HG02610 (cell line): ENCODE measurements around the gene EGLN1.
A peak's percentile ranks its signal among the peaks of the same experiment; 100 is the strongest.
"Not testable (repeated sequence)": the region's sequence is repeated elsewhere in the genome, so short reads cannot be mapped to it uniquely, and the experiment has no call there.

Experiments used
- ATAC-seq: cut with Tn5 transposase; IDR thresholded peaks from one replicate; pipeline ENCODE4 v1.9.1; 2021; ENCODE audit warnings: mild to moderate bottlenecking, moderate library complexity; ENCODE audit not compliant: unreplicated experiment

EGLN1 gene

DNA sequence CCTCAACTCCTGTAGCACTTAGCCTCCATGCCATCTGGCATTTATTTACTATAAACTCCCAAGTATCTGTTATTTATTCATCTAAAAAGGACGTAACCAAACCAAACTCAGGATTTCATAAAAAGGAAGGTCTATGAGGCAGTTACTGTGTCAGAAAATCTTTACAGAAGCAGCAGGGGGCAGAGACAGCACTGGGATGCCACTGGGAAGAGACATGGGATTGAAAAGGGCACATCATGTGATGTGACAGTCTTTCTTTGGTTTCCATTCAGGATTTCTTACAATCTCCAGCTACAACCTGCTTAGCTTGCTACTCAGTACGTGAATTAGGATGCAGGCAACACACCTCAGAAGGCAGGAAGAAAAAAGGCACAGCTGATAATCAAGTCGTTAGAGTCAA is 52.8 kb downstream of the EGLN1 start:
- ATAC-seq = no peak

DNA sequence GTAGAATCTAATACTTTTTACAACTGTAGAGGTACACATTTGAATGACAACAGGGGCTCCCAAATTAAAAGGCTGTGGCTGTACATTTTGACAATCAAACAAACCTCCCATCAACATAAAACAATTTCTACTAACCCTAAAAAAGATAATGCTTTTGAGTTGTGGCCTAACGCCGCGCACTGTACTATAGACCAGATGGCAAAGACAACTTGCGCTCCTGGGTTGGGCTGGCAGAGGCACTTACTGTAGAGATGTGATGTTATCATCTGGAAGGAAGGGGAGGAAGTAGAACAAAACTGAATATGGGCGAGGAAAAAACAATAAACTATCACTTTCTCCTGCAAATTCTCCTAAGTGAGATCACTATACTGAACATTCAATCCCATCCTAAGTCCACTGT is 57.9 kb downstream of the EGLN1 start:
- ATAC-seq = no peak

DNA sequence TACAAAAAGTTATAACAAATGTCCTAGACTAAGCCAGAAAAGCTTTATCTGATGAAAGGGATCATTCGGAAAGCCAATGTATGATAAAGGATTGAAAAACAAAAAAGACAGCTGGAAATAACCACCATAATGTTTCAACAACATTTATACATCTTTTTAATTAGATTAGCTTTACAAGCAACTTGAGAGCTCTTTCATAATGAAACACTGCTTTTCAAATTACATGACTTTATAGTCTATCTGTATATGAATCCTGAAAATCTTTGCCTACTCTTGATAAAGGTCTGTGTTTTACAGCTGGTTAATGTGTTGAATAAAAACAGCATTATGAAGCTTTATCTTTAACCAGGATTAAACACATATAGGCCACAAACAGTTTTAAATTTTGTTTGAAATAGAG is 58.5 kb downstream of the EGLN1 start:
- no peak for ATAC-seq

DNA sequence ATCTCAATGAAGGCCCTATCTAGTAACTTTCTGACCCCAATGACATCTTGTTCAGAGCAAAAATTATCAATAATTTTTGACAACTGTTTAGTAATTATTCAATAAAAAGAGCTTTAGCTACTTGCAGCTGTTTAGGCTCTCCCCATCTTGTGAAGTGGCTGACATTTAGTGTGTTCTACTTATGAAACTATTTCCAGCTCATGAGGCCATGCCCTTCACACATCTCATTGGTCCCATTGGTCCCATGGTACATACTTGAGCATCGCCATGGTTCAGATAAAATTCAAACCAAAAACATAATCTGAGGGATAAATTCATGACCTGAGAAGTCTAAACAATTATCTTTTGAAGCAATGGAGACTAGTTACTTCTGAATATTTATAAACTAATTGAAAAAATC is 59.8 kb downstream of the EGLN1 start:
- ATAC-seq = no peak

DNA sequence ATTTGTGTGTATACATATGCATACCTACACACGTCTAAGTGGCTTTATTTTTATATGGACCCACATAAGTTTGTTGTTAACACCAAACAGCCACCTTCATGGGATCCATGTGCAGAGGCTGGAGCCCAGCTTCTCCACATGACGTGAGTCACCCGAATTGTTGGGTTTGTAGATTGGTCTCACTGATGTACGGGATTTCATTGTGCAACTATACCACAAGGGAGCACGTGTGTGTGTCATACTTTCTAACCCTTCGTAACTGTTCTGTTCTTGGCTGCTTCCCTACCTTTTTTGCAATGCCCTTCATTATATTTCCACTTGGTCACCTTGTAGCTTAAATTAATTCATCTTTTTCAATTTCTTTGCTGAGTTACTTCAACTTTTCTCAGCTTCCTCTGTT is 63.0 kb downstream of the EGLN1 start:
- ATAC-seq = no peak

DNA sequence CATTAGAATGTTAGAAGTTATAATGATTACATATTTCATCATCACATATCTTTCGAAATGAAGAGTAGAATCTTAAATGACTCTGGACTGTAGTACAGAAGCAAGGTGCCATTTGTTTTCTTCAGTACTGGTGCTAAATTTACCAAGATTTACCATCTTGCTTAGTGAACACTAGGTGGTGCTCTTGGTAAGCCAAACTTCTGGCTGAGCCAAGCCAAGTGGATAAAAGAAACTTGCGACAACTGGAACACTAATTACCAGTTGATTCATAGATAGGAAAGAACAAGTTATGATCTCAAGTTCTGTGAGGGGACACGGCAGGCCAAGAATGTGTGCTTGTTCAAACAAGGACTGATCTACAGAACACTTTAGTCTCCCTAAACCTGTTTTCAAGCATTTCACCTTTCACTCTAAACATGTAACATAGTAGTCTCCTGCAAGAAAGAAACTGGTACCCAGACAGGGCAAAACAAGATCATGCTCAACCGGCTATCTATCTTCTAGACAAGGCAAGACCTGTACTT is 64.2 kb downstream of the EGLN1 start:
- ATAC-seq = peak; percentile 65

DNA sequence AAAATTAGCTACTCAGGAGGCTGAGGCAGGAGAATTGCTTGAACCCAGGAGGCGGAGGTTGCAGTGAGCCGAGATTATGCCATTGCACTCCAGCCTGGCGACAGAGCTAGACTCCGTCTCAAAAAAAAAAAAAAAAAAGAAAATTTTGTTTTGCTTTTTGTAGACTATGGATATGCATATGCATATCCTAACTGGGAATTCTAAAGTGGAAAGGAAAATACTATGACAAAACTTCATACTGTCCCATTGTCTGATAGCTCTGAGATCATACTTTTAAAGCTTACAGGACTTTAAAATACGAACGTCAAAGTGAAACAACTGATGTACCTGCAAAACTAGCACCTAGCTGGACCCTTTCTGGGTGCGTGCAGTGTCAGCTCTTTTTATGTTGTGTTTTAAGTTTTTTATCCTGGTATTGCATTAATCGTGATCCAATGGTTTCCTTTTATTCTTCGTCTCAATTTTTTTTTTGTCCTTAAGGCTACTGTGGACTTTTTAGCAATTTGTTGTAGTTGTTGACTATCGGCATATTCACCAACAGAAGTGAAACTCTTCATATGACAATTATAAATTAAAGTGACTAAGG is 64.8 kb downstream of the EGLN1 start:
- no peak for ATAC-seq

DNA sequence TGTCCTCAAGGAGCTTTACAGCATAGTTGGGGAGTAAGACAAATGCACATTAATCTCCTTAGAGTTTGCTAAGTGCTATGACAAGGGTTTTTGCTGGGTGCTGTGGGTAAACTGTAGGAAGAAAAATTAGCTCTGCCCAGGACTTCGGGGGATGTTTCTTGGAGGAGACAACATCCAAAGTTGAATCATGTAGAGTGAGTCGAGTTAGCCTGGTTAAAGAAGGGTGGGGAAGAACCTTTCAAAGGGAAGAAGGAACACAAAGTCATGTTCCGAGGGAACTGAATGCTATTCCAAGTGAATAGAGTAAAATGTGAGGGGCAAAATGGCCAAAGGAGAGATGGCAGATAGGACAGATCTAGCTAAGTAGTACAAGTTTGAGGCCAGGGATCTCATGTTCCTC is 66.9 kb downstream of the EGLN1 start:
- no peak for ATAC-seq

DNA sequence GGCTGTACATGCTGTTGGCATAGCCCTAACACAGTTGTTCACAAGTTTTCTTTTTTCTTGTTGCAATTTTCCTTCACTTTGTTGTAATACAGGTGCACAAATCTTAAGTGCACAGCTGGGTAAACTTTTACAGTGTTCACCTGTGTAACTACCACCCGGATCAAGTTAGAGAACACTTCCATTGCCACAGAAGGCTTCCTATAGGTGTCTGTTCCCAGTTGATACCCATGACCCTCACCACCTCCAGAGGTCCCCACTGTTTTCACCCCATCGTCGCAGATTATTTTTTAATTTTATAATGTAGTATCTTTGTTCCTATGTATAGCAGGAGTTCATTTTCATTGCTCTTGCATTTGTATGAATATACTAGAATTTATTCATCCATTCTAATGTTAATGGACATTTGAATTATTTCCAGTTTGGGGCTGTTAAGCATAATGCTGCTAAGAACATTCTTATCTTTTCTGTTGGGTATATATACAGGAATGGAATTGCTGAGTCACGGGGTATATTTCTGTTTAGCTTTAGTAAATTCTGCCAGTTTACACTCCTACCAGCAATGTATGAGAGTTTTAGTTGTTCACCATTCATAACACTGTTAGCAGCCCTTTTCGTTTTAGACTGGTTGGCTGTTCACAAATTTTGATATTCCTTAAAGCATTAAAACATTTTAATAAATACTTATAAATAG is 67.6 kb downstream of the EGLN1 start:
- no peak for ATAC-seq

DNA sequence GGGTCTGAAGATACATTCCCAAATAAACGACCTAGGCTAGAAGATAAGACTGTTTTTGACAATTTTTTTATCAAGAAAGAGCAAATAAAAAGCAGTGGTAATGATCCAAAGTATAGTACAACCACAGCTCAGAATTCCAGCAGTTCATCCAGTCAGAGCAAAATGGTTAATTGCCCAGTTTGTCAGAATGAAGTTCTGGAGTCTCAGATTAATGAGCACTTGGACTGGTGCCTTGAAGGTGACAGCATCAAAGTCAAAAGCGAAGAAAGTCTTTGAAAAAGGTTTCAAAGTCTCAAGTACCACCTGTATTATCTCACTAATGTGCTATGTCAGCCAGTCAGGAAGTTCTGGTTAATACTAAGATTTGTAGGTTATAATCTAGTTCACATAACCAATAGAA is 69.0 kb downstream of the EGLN1 start:
- ATAC-seq = no peak

DNA sequence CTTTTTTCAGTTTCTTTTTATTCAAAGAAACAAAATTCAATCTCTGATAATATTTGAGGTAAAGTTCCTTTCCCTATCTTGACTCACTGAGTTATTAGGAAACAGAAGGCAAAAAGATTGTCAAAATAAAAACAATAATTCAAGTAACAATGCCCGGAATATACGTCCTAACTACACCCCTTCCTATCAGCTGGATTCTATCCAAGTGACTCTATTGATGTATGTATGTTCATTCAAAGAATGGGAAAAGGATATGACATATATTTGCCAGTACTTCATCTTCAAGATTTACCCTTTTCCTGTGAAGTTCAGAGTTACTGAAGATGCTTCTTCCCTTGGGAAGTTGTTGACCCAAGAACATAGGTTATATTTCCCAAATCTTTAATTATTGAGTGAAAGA is 70.3 kb downstream of the EGLN1 start:
- no peak for ATAC-seq

DNA sequence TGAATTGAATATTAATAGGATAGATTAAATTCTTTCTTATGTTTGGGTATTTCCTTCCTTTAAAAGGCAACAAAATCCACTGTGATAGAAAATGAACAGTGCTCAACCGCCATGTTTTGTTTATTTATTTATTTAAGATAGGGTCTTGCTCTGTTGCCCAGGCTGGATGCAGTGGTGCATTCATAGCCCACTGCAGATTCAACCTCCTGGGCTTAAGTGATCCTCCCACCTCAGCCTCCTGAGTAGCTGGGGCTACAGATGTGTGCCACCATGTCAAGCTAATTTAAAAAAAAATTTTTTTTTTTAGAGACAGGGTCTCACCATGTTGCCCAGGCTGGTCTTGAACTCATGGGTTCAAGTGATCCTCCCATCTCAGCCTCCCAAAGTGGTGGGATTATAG is 73.2 kb downstream of the EGLN1 start:
- ATAC-seq = not testable (repeated sequence)

DNA sequence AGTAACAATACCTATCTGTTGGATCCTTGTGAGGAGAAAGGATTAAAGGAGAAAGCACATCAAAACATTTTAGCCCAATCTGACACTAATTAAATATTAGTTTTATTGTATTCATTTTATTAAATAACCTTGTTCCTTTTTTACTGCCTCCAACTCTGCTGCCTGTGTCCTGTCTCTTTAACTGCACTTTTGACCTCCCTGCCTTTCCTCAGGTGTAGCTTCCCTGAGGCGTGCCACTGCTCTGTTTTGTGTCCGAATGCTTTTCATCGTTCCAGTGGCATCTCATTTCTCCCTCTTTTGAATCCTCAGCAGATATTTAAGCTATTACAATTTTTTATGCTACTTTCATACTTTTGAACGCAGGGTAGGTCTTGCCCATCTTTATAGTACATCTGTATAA is 73.6 kb downstream of the EGLN1 start:
- no peak for ATAC-seq

DNA sequence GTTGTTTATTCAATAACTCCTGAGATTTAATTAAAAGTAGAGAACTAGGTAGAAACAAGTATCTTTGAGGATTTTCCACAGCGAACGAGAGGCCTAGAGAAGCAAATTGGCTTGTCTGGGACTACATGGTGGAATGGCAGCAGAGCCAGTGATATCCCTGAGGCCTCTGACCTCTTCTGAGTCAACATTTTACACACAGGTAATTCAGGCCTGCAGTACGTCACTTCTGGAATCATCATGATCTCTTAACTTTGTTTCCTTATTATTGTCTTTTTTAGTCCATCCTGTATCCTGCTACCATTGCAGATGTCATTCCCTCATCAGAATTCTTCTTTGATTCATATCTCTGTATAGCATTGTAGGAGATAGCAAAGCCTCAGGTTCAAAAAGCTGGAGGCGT is 74.1 kb downstream of the EGLN1 start:
- no peak for ATAC-seq

DNA sequence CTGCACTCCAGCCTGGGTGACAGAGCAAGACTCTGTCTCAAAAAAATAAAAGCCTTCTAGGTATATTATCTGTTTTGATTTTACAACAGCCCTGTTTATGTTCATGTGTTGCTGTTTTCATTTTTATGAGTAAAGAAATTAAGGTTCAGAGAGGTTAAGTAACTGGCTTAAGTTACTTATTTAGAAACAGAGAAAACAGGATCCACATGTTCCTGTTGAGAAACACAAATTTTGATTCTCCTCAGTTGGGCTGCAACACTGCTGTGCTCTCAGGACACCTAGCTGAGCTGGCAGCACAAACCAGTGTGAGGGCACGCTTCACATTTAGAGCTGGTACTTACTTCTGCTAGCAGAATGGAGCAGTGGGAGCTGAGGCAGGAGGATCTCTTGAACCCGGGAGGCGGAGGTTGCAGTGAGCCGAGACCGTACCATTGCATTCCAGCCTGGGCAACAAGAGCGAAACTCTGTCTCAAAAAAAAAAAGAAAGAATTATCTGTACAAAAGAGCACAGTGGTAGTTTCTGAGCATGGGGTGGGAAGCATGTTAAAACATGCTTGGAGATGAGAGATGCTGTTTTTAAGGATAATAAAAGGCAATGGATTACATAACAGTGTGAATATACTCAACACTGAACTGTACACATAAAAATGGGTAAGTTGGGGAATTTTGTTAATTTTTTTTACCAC is 81.6 kb downstream of the EGLN1 start:
- no peak for ATAC-seq

DNA sequence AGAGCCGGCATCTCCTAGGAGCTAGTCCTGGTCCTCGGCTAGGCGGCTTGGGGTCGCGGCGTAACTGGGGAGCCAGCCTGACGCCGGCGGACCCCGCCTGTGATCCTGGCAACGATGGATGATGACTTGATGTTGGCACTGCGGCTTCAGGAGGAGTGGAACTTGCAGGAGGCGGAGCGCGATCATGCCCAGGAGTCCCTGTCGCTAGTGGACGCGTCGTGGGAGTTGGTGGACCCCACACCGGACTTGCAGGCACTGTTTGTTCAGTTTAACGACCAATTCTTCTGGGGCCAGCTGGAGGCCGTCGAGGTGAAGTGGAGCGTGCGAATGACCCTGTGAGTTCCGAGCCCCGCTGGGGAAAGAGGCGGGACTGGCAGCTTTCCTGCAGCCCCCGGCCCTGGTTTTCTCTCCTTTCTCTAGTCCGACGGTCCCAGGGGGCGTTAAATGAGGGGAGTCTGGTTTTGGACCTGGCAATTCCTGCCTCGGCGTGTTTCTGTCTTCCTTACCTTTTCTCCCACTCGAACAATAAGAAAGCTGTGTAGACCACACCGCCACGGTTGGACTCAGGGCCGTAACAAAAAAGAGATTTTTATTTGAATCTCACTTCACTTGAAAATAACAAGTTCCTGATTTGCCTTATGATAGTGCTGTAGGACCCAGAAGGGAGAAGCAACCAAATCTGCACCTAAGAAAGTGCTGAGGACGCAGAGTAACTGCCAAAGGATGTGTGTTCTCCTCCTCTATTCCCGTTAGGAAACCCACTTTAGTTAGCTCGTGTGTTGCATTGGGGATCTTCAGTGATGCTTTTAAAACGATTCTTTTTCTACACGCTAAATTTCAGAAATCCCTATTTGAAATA is 83.6 kb downstream of the EGLN1 start, which contains the start of gene SPRTN:
Gene SPRTN, plus strand, starts transcription at position 24 of the 859 bp plus-strand sequence. Its CDS starts 91 bp downstream, at position 115.
- peak; percentile 0 for ATAC-seq

DNA sequence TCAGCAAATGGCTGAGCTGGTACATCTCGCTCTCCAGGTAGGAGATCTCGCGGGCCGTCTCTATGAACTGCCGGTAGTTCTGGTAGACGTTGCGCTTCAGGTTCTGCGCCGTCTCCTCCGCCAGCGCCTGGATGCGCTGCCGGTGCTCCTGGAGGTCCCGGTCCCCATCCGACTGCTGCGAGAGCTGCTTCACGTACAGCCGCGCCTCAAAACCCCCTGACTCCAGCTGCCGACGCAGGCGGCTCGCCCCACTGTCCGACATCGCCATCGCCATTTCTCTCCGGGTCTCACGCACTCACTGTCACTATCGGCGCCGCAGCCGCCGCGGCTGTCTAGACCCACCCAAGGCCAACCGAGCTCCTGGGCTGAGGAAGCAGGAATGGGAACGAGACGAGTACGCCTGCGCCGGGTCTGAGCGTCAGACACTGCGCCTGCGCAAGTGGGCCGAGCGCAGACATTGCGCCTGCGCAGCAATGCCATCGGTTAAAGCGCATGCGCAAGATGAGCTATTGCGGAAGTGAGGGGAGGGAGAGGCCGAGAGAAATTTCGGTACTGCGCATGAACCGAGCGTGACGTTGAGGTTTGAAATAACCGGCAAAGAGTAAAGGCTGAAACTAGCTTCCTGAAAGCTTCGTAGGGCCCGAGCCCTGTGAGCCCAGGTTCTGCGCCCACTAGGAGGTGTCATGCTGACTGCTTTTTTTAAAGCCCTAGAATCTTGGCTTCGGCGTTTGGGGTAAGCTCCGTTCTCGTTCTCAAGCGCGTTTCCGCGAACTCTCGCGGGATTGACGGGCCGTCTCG is 84.4 kb downstream of the EGLN1 start, which contains the start of gene EXOC8:
Gene EXOC8, minus strand, starts transcription at position 381 of the 798 bp plus-strand sequence. Its CDS starts 107 bp downstream, at position 274.
- peak; percentile 72 for ATAC-seq

DNA sequence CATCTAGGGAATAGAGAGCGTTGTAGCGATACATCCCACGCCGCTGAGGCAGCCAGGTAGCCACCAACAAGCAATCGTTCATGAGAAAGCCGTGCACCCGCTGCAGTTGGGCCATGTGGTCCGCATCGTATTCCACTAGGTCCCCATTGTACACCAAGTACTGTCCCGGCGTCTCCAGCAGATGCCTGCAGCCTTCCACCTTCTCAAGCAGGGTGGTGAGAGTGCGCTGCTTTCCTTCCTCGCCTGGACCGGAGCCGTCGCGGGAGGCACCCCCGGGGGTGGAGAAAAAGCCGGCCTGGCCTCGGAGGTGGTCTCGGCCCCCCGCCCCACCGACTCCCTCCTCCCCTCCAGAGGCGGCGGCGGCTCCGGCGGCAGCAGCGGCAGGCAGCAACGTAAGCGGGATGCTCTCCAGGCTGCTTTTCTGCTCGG is 85.0 kb downstream of the EGLN1 start:
- peak; percentile 15 for ATAC-seq

DNA sequence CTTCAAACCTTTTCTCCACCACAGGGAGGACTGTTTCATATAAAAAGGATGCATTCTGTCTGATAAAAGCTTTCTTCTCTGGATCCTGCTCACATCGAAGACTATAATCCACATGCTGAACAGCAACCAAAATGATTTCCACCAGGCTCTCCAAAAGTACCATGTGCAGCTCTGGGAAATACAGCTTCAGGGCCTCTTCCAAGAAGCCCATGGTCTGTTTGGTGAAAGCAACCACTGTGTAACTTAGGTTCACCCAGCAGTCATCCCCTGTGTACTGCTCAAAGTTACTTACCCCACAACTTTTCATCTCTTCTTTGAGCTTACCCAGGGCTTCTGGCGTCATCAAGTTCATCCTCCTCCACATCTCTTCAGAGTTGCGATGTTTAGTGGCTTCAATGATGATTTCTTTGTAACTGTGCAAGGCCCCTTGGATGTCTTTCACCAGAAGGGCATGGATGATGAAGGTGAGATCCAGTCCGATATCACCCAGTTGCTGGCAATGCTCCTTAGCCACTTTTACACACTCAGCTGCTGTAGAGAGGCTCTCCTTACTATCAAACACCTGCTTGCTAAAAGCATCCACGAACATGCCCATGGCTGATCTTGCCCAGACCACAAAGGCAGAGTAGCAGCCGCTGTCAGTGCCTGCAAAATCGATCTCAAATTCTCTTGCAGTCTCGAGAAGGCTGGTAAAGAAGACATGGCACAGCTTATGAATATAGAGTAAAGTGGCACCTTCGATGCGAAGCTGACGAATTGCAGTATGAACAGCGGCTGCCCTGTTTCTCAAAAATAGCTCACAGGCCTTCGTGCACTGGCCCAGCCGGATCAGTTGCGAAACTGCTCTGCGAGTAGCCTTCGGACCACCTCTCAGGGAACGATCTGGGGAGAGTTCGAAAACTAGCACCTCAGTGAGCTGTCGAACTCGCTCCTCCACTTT is 86.2 kb downstream of the EGLN1 start:
- no peak for ATAC-seq
